ENCODE measurements around the gene CBLC.
A peak's percentile ranks its signal among the peaks of the same experiment; 100 is the strongest.

Gene CBLC

GRCh38 chr19:44777715-44778347 is at the start of gene CBLC:
Gene CBLC, plus strand, starts transcription at chr19:44777890. Its CDS starts 42 bp downstream, at chr19:44777932.
- no peak for DNase-seq (ENCODE audit: low read depth)
- TF ChIP-seq CTCF (conservative IDR thresholded peaks at IDR 0.05; ENCODE audit: low read depth, low read length), result peak; percentile 4
- H3K4me3 ChIP-seq (ENCODE audit: low read length), result no peak within 1 kb of the TSS

- no peak overlapping the region for H3K4me3 ChIP-seq (ENCODE audit: low read length)
- TF ChIP-seq CTCF (conservative IDR thresholded peaks at IDR 0.05; ENCODE audit: low read depth, low read length), result no peak
- DNase-seq (ENCODE audit: low read depth), result no peak
Observed at GRCh38 chr19:44728178-44728577, 49.5 kb upstream of the CBLC start.

- DNase-seq (ENCODE audit: low read depth), result no peak
- TF ChIP-seq CTCF (conservative IDR thresholded peaks at IDR 0.05; ENCODE audit: low read depth, low read length), result no peak
Observed at GRCh38 chr19:44729516-44730033, 48.1 kb upstream of the CBLC start.

GRCh38 chr19:44731081-44731480 is 46.6 kb upstream of the CBLC start:
- DNase-seq (ENCODE audit: low read depth), result no peak
- no peak overlapping the region for H3K4me3 ChIP-seq (ENCODE audit: low read length)
- no peak for TF ChIP-seq CTCF (conservative IDR thresholded peaks at IDR 0.05; ENCODE audit: low read depth, low read length)

More at GRCh38 chr19:44729516-44730033, 48.1 kb upstream of the CBLC start:
- H3K4me3 ChIP-seq (ENCODE audit: low read length), result no peak overlapping the region

GRCh38 chr19:44731622-44732021 is 46.1 kb upstream of the CBLC start:
- DNase-seq (ENCODE audit: low read depth), result no peak
- no peak for TF ChIP-seq CTCF (conservative IDR thresholded peaks at IDR 0.05; ENCODE audit: low read depth, low read length)

GRCh38 chr19:44732235-44733014 is 45.3 kb upstream of the CBLC start:
- no peak overlapping the region for H3K4me3 ChIP-seq (ENCODE audit: low read length)
- TF ChIP-seq CTCF (conservative IDR thresholded peaks at IDR 0.05; ENCODE audit: low read depth, low read length), result no peak
- no peak for DNase-seq (ENCODE audit: low read depth)

More at GRCh38 chr19:44731622-44732021, 46.1 kb upstream of the CBLC start:
- no peak overlapping the region for H3K4me3 ChIP-seq (ENCODE audit: low read length)
